Stimulated activated CD4-positive, alpha-beta T cell treated with anti-CD3 and anti-CD28 coated beads, Interleukin-4, amount 100 ng/mL, for 4 hours (primary cell): ENCODE data around the gene TDRD9.

ENCODE experiments used
- DNase-seq, 2 experiments: peaks; one replicate each; pipeline ENCODE4 v3.0.0-alpha.2; 2020

TDRD9 gene

GRCh38 chr14:103994535-103995184 is 66.4 kb downstream of the TDRD9 start:
- no peak for DNase-seq

GRCh38 chr14:103995876-103996275 is 67.6 kb downstream of the TDRD9 start:
- no peak for DNase-seq

- no peak for DNase-seq
Measured at GRCh38 chr14:103997391-103997790, 69.1 kb downstream of the TDRD9 start.

- DNase-seq: no peak
Measured at GRCh38 chr14:103998027-103998426, 69.8 kb downstream of the TDRD9 start.

GRCh38 chr14:103999795-104000440 is 71.7 kb downstream of the TDRD9 start:
- no peak for DNase-seq

- no peak for DNase-seq
Measured at GRCh38 chr14:104001003-104001402, 72.7 kb downstream of the TDRD9 start.

- no peak for DNase-seq
Measured at GRCh38 chr14:104003616-104004015, 75.4 kb downstream of the TDRD9 start.

GRCh38 chr14:104004849-104005248 is 76.6 kb downstream of the TDRD9 start:
- no peak for DNase-seq

- DNase-seq: no peak
Measured at GRCh38 chr14:104005489-104005888, 77.2 kb downstream of the TDRD9 start.

GRCh38 chr14:104007121-104007520 is 78.9 kb downstream of the TDRD9 start:
- no peak for DNase-seq

- no peak for DNase-seq
Measured at GRCh38 chr14:104009297-104009696, 81.0 kb downstream of the TDRD9 start.

- DNase-seq: no peak
Measured at GRCh38 chr14:104011824-104012517, 83.7 kb downstream of the TDRD9 start.

GRCh38 chr14:104014764-104015163 is 86.5 kb downstream of the TDRD9 start:
- no peak for DNase-seq

- DNase-seq: no peak
Measured at GRCh38 chr14:104016873-104017650, 88.8 kb downstream of the TDRD9 start.

GRCh38 chr14:104019029-104019428 is 90.8 kb downstream of the TDRD9 start:
- no peak for DNase-seq

GRCh38 chr14:104019806-104020205 is 91.5 kb downstream of the TDRD9 start:
- no peak for DNase-seq

GRCh38 chr14:104020471-104020870 is 92.2 kb downstream of the TDRD9 start:
- DNase-seq: no peak

GRCh38 chr14:104023325-104024055 is 95.2 kb downstream of the TDRD9 start:
- no peak for DNase-seq

- no peak for DNase-seq
Measured at GRCh38 chr14:104025534-104025933, 97.3 kb downstream of the TDRD9 start.

GRCh38 chr14:104026024-104026423 is 97.8 kb downstream of the TDRD9 start:
- DNase-seq: no peak

GRCh38 chr14:104030958-104031357 is 102.7 kb downstream of the TDRD9 start:
- DNase-seq: no peak

- DNase-seq: no peak
Measured at GRCh38 chr14:104031384-104031783, 103.1 kb downstream of the TDRD9 start.
